NAMALWA (cell line): ENCODE results near the gene C1orf74.

Source experiments
- DNase-seq: peaks from one replicate; pipeline ENCODE4 v3.0.0-alpha.2; 2015; ENCODE audit warnings: low spot score

Gene C1orf74

DNA sequence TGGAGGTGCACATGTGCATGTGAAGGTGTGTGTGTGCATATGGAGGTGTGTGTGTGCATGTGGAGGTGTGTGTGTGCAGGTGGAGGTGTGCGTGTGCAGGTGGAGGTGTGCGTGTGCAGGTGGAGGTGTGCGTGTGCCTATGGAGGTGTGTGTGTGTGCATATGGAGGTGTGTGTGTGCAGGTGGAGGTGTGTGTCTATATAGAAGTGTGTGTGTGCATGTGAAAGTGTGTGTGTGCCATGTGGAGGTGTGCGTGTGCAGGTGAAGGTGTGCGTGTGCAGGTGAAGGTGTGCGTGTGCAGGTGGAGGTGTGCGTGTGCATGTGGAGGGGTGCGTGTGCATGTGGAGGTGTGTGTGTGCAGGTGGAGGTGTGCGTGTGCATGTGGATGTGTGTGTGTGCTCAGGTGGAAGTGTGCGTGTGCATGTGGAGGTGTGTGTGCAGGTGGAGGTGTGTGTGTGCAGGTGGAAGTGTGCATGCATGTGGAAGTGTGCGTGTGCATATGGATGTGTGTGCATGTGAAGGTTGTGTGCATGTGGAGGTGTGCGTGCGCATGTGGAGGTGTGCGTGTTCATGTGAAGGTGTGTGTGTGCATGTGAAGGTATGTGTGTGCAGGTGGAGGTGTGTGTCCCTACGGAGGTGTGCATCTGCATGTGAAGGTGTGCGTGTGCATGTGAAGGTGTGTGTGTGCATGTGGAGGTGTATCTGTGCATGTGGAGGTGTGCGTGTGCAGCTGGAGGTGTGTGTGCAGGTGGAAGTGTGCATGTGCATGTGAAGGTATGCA, 13.5 kb downstream of the C1orf74 start:
- DNase-seq = no peak

DNA sequence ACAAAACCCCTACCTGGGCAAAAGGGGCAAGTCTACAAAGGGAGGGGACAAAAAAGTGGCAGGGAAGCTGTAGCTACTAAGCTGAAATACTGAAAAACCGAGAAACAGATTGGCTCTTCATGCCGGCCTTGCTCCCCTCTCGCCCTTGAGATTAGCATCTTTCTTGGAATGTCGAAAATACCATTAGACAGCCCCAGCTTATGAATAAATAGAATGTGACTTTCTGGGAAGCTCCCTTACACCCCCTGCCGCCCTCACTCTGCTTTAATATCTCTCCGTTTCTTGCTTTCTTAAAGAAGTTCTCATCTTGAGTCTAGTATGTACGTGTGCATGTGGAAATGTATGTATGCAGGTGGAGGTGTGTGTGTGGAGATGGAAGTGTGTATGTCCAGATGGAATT, 14.4 kb downstream of the C1orf74 start:
- no peak for DNase-seq

DNA sequence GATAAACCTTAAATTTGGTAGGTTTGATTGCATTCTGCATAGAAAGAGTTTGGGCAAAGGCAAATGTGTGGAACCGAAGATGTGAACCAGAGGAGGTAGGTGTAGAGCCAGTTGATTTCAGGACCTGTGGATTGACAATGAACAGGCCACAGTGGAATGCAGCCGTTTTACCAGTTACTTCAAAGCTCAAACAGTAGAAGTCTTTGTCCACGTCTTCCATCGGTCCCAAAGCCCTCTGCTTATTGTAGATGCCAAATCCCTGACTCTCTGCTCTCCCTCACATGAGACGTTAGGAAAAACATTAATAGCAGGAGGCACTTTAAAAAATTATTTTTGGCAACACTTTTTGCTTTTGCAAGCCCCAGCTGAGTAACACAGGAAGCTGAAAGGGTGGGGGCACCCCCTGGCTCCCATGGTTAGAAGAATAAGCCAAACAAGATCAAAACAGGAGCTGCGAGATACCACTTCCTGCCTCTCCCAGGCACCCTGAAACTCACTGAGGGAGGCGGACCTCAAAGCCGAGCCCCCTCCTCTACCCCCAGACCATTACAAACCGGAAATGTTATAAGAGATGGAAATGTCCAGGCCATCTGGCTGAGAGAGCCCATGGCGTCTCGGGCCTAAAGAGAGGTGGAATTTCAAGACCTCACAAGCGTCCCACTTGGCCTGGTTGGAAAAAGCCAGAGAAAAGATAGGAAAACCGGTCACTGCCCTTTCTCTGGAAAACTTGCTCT, 15.0 kb downstream of the C1orf74 start:
- peak; percentile 27 for DNase-seq

DNA sequence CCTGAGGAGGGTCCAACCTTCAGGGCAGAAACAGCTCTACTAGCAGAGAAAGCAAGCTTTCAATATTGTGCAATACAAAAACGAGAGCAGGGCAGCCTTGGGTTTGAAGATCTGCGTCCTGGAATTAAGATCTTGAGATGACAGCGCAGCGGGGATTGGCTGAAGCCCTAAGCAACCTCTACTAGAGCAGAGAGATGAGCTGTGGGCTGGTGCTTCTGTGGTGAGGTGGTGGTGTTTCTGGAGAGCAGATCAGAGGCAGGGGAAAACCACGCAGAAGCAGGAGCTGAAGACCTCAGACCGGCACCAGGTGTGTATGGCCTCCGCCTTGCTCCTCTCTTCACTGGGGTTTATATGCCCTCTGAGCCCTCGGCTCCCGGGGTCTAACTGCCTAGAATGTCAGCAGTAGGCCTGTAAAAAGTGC, 16.0 kb downstream of the C1orf74 start:
- no peak for DNase-seq

DNA sequence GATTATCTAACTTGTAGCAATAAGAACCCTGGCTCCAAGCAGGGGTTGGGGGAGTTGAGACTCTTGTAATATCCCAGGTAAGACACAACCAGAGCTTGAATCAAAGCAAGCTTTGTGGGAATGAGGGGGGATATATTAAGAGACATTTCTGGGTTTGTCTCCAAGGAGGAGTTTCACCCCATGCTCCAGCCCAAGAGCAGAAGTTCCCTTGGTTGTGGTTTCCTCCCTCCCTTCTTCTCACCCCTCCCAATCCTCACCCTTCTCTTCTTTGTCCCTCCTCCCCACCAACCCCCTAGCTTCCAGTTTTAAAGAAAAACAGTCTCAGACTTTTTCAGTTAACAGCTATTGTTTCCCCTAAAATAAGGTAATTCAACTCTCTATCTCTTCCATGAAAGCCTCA, 16.7 kb downstream of the C1orf74 start:
- DNase-seq = no peak

DNA sequence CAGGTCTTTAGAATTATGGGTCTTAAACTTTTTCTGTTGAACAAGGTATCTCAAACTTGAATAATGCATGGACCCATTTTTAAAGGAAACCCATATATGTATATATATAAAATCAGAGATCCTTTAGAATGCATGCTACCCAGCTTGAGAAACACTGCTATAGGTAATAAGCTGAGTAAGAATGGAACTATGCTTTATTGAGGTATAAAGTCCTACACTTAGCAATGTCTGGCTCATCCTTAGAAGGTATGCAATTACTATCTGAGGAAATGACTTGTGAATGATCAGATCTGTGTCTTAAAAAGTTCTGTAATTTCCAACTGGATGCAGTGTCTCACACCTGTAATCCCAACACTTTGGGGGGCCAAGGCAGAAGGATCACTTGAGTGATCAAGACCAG, 17.3 kb downstream of the C1orf74 start:
- no peak for DNase-seq

DNA sequence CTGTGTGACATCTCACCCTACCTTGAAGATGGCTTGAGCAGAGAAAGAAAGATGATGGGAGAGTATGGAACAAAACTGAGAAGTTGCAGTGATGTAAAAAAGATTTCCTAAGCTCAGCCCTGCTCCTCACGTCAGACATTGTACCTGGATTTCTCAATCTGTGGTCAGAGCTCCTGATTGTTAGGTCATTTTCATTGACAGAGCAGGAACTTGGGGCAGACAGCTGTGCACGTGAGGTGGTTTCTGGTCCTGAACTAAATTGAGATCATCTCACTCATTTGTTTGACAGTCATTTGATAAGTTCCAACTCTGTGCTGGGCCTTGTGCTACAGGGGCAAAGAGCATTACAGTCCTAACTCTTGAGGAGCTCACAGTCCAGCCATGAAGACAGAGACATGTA, 18.3 kb downstream of the C1orf74 start:
- no peak for DNase-seq

DNA sequence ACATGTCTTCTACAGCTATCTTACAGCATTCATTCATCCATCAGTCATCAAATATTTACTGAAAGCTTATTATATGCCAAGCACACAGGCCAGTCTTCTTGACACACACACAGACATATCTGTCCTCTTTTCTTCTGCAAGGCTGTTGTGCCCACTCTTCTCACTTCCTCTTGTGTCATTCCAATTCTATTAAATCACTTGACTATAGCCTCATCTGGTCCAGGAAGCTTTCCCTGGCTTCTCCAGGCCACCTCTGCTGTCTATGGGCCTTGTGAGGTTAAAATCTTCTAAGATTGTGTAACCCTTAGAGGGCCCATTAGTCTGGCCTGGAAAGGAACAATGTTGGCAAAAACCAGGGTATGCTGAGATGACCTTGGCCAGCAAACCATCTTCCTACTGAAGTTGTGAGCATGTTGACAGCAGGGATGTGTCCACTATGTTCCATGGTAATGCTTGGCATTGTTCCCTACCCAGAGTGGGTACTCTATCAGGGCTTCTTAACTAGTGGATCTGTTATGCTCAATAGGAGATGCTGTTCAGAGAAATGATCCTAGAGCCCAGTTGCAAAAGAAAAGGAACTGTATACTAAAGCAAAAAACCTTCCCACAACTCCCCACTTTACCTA, 23.2 kb downstream of the C1orf74 start:
- DNase-seq = no peak

DNA sequence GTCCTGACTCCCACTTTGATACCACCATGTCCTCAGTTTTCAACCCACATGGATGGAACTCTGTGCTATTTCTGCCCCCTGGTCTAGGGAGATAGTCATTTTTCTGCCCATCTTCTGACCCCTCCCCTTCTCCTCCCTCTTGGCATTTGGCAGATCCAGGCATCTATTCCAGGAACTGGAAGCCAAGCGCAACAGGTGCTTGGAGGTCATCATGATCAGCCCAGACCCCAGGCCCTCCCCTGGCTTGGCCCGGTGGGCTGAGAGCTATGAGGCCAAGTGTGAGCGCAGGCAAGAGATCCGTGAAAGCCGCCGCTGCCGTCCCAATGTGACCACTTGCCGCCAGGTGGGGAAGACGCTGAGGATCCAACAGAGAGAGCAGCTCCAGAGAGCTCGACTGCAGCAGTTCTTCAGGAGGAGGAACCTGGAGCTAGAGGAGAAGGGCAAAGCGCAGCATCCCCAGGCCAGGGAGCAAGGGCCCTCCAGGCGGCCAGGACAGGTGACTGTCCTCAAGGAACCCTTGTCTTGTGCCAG, 24.5 kb downstream of the C1orf74 start:
- DNase-seq = no peak

DNA sequence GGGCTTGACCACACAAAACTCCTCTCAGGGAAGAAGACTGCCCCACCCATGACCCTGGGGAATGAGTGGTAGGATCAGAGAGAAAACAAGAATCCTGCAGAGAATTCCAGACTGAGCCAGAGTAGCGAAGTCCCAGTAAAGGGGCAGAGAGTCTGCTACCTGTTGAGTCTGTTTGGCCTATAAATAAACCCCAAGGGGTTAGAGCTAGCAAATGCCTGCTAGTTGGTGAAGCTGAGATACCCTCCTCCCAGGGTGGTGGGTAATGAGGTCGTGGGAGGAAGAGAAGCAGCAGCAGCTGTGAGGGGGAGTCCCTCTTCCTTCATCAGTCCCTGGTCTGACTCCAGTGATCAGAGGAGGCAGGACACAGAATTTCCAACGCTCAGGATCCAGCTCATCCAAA, 26.0 kb downstream of the C1orf74 start:
- DNase-seq = no peak

DNA sequence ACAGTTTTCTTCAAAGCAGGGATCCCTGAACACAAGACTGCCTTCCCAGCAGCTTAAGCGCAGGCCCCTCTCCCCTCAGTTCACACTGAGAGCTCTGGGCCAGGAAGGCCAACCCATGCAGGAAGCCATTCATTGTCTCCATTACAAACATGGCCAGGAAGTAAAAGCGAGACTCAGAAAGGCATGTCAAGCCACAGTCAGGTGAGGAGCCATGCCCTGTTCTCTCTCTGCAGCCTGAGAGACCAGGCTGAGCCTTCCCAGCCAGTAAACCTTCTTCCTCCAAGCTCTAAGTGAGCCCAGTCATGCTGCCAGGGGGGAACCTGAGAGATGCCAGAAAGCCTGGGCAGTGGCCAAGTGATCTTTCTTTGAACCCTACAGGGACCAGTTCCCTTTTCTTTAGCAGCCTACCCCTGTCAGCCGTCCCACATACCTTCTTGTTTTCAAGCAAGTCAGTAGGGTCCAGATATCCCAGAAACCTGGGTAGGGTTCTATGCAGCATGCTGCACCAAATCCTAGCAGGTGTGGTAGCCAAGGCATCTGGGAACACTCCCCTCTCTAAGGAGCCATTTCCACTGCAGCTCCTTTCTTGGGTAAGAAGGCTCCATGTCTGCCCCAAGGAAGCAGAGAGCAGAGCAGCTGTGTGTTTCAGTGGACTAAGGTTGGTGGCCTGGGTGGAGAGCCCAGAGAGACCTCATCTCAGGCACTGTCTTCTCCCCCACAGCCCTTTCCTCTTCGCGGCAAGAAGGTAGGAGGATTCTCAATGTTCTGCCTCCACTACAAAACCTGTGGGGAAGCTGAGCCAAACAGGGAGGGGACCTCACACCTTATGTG, 27.5 kb downstream of the C1orf74 start:
- DNase-seq = no peak

DNA sequence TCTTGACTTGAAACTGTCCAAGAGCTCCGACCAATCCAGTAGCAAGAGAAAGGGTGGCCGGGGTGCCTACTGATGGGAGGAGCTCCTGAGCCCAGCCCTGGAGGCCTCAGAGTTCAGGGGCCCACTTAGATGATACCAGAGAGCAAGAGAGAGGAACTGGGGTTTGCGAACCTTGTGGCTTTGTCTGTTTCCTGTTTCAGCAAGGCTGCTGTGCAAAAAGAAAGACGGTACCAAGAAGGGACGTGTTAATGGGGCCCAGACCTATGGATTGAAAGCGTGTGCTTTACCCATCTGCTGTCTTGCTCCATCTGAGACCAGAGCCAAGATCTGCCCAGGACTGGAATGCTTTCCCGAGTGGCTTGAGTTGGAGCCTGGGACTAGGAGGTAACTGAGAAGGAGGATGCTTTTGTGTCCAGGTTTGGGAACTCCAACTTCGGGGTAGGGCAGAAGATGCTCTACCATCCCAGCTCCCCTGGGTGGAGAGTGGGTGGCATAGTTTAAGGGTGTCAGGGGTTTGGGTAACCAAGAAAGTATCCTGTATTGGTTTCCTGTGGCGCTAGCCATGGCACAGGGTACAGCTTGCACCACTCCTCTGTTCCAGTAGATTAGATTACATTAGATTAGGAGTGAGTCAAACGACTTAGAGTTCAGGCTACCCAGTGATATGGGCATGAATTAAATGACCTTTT, 28.3 kb downstream of the C1orf74 start, which contains the start of gene TRAF3IP3:
Gene TRAF3IP3 (plus strand): TSS at position 128 of the 689 bp plus-strand sequence. CDS start 3,987 bp downstream, outside the sequence.
- DNase-seq = peak; percentile 62

DNA sequence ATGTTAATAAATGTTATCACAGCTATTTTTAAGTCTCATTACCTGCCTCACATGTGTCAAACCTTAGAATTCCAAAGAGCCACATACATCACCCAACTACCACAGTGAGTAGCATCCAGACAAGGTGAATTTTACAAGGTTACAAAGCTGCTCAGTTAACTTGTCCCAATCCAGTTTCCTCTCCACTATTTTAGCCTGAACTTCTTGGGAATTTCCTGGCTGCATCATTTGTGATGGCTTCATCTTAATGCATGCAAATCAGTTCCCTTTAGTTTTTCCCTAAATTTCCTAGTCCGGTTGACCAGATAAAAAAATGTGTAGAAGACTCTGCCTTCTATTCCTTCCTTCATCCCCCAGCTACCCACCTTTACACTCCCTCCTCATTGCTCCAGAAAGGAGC, 29.1 kb downstream of the C1orf74 start:
- no peak for DNase-seq

DNA sequence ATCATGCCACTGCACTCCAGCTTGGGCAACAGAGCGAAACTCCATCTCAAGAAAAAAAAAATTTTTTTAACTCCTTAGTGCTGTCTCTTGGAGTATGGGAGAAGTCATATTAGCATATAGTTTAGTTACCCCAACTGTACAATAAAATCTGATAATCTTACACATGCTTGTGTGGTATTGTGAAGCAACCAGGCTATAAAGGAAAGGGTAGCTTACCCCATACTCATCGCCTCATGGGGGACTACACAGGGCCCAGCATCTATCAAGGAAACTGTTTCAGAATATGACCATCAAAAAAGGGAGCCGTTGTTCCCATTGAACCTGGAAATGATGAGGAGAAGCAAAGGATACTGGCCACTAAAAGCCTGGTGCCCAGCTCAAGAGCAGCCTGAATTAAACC, 31.5 kb downstream of the C1orf74 start:
- DNase-seq = no peak

DNA sequence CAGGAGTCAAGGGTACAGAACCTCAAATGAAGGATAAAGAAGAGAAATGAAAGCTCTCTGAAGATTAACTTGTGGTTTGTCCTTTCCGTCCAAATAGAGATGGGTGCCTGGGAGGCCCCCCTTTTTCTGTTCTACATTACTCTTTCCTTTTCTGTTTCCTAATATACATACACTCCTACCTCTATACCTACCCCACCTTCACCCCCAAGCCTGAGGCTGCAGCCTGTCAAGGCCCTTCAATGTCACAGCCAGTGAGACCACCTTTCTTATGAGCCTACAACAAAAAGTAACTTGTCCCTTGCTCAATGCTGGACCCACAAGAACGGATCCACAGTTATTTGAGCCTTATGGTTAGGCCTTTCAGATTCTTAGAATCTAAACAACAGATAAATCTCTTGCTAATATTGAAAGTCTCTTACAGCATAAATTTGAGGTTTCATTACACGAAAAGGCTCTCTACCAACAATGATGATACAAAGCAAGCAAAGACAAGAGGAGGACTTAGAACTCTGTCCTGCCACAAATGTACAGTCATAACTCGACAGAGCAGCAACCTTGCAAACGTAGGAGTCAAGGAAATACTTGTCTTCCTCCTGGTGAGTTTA, 32.6 kb downstream of the C1orf74 start:
- no peak for DNase-seq

DNA sequence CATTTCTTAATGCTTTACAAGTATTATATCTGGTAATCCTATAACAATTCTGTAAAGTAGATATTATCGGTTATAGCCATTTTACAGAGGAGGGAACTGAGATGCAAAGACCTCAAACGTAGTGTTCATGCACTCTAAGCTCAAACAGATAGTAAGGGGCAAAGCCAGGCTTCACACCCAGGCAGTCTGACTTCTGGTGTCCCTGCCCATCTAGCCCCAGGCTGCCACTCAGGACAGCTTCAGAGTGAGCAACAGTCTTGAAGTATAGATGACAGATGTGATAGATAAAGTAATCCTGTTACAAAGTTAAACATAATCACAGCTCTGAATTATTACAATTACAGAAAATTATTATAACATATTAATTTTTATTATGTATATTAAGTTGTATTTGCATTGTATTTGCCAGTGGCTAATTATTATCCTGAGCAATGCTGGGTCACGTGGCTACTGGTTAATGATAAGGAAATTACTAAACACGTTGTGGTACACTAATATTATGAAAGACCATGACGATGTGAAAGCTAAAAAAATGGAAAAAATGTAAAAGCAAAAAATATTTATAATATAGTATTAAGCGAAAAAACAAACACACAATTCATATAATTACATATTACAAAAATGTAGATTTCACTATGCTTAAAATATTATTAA, 34.6 kb downstream of the C1orf74 start:
- DNase-seq = no peak

DNA sequence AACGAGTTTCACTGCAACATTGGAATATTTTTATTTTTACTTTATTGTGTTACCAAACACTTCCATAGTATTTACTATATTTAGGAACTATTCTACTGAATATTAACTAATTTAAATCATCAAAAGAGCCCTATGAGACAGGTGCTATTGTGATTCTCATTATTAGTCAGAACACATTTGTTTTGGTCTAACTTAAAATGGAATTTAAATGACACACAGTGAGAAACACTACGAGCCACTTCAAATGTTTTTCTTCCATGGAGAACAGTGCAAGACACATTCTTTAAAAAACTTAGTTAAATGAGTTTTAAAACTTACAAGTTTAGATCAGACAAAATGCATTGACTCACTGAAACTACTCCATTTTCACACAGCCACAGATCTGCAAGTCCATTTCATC, 35.2 kb downstream of the C1orf74 start:
- DNase-seq = no peak

DNA sequence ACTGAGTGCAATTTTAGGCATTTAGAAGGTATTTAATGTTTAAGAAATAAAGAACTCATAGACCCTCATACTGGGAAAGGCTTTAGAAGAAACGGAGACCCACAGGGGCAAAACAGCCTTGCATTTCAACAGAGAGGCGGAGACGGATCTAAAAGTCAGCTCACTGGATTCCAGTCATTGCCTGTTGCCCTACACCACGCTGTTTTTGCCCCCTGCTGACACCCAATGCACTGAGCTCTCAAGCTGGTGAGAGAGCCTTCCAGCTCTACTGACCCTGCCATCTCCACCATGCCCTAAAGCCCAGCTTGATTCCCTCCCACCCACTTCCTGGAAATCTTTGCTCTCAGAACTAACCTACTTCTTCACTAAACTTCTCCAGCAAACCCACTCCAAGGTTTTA, 35.7 kb downstream of the C1orf74 start:
- DNase-seq = no peak

DNA sequence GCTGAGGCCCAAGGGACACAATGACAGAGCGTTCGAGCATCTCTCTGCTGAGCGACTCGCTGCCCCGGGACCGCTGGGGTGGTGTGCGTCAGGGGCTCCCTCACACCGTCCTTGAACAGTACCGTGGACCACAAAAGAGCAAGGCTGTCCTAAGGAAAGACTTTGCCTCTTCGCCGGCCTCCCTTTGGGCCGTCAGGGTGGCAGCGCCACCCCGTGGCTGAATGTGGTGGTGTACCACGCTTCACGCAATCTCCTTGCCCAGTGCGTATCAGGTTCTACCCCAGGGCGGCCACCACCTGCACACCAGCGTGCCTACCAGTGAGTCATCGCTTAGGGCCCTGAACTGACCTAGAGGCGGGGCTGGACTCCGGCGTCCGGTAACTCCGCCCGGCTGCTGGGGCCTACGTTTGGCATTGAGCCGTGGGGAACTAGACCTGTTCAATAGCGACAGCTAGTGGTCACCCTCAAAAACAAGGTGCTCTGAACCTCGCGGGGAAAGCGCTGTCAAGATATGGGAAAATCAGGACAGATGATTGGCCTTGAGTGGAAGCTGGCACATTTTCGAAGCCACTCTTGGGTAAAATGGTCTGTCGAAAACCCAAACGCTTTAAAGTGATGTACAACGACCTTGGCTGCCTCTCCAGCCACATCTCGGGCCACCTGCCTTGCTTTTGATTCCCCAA, 36.6 kb downstream of the C1orf74 start:
- no peak for DNase-seq
